IPS DF 19.7 (cell line): Measurements from ENCODE around the gene MOGAT3.
"Not testable (repeated sequence)": the region's sequence is repeated elsewhere in the genome, so short reads cannot be mapped to it uniquely, and the experiment has no call there.

Experiments
- DNase-seq: peaks from one replicate; pipeline ENCODE4 v3.0.0-alpha.2; 2013; ENCODE audit warnings: low read depth, low spot score

Gene MOGAT3

DNA sequence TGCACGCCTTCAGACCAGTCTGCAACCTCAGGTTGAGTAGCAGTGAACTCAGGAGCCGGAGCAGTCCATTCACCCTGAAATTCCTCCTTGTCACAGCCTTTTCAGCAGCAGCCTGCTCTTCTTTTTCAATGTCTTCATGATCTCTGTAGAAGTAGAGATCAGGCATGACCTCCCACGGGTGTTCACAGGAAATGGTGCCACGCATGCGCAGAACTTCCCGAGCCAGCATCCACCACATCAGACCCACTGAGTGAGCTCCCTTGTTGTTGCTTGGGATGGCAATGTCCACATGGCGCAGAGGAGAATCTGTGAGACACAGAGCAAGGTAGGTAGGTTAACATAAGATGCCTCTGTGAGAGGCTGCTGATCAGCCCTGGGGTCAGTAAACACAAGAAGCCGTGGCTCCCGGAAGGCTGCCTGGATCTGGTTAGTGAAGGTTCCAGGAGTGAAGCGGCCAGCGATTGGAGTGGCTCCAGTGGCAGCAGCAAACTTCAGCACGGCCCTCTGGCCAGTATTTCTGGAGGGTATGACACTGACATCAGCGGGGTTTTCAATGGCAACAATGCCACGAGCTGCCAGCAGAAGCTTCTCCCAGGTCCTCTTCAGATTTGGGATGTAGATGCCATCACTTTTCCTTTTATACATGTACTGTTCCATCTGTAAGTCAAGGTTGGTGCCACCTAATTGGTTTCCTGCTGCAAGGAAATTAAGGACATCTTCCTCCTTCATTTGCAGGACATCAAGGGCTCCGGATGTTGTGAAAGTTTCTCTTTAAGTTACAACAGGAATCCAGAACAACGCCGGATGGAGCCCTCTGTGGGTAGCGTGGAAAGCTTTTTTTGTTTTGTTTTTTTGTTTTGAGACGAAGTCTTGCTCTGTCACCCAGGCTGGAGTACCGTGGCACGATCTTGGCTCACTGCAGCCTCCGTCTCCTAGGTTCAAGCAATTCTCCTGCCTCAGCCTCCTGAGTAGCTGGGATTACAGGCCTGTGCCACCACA is 3.2 kb upstream of the MOGAT3 start:
- not testable (repeated sequence) for DNase-seq

DNA sequence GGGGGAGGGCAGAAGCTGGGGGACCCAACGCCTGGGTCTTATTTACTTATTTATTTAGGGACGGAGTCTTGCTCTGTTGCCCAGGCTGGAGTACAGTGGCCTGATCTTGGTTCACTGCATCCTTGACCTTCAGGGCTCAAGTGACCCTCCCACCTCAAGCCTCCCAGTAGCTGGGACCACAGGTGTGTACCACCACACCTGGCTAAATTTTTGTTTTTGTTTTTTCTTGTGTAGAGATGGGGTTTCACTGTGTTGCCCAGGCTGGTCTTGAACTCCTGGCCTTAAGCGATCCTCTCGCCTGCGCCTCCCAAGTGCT is 1.7 kb upstream of the MOGAT3 start:
- DNase-seq: no peak

DNA sequence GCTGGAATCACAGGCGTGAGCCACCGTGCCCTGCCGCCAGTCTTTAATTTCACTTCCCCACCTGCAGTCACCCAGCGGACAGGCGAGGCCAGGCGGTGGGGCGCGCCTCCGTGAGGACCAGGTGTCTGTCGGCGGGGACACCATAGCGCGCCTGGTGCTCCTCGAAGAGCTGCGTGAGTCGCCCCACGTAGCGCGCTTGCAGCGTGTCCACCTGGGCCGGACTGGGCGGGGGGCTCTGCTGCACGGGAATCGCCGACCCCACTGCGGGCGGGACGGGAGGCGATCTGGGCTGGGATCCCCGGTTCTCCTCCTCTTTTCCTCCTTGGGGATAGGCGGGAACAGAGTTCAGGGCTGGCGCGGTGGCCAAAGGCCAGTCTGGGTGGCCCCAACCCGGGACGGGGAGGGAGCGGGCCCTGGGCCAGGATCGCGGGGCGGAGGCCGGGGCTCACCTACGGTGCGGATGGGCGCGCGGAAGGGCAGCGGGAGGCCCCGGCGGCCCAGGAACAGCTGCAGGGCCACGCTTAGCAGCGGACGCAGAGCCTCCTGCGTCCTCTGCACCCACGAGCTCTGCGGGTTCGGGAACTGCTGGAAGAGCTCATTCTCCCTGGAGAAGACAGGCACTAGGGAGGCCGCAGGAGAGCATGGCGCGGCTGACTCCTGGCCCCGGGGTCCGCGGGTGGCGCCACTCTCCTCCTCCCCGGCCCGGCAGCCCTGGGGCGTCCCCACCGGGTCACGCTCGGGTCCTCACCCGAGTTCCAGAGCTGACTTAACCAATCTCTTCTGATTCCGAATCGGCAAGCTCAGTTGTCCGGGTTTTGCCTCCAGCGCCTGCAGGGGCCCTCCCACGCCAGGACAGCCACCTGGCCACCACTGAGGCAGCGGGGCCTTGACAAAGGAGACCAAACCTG is 1.1 kb upstream of the MOGAT3 start:
- DNase-seq: no peak

DNA sequence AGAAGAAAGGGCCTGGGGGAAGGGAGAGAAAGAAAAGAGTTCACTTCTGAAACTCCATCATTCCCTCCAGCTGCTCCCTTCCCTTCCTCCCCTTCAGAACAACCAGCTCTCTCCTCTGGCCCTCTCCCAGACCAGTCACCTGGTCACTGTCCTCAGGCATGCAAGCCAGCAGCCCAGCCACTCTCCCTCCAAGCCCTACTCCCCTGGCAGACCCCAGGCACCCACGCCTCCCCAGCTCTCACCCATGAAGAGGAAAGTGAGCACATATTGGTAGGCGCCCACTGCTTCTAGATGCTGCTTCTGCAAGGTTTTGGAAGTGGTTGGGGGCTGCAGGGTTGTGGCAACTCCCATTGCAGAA is 353 bp downstream of the MOGAT3 start:
- DNase-seq: no peak

DNA sequence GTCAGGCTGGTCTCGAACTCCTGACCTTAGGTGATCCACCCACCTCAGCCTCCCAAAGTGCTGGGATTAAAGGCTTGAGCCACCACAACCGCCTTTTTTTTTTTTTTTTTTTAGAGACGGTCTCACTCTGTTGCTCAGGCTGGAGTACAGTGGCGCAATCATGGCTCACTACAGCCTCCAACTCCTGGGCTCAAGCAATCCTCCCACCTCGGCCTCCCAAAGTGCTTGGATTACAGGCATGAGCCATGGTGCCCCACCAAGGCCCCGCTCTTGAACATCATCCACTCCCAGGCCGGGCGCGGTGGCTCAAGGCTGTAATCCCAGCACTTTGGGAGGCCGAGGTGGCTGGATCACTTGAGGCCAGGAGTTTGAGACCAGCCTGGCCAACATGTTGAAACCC is 1.3 kb downstream of the MOGAT3 start:
- DNase-seq: not testable (repeated sequence)

DNA sequence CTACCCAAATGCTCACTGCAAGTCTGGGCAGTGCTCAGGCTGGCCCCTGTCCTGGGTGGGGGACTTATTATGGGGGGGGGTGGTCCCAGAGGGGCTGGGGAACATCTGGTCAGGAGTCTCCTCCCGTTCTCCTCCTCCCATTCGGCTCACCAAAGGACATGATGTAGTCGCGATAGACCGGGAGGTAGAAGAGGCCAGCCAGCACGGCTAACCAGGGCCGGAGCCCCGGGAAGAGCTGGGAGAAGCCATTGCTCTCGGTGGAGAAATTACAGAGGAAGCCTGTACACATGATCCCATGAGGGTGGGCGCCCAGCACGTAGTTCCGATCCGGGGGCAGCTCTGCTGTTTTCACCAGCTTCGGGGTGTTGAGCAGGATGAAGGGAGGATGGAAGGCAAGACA is 2.4 kb downstream of the MOGAT3 start:
- no peak for DNase-seq

DNA sequence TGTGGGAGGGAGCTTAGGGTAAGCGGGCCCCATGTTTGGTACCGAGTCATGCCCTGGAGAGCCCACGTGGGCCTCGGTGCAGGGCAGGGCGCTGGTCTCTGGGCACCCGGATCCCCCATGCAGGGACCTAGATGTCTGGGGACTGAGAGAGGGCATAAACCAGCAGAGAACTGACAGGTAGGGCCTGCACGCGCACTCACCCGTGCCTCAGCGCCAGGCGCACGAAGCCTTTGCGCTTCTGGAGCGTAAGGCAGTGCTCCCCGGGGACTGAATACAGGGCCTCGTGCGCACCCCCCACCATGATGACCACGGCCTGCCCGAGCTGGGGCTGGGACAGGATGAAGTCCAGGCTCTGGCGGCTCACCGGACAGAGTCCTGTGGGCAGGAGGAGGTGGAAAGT is 2.8 kb downstream of the MOGAT3 start:
- DNase-seq: no peak

DNA sequence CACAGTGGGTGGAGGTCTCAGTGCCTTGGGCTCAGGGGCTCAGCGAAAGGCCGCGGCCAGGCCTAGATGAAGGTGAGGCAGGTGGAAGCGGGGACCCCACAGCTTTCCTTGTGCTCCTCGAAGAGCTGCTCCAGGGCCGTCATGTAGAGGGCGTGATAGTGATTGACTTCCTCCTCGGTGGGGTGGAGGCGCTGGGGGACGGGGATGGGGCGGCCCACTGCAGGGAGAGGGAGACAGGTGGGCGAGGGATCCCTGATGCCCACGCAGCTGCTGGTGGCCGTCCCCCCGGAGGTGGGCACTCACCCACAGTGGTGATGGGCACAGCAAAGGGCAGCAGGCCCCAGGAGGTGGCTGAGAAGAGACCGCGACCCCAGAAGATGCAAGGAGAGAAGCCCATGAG is 5.0 kb downstream of the MOGAT3 start:
- no peak for DNase-seq

DNA sequence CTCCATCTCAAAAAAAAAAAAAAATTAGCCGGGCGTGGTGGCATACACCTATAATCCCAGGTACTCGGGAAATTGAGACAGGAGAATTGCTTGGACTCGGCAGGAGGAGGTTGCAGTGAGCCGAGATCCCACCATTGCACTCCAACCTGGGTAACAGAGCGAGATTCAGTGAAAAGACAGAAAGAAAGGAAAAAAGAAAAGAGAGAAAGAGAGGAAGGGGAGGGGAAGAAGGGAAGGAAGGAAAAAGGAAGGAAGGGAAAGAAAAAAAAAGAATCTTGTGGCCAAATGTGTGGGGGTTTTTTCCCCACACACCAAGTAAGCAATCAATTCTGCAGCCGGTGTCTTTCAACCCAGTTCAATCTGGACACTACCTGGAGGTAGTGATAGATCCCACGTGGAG is 11.7 kb downstream of the MOGAT3 start:
- no peak for DNase-seq

DNA sequence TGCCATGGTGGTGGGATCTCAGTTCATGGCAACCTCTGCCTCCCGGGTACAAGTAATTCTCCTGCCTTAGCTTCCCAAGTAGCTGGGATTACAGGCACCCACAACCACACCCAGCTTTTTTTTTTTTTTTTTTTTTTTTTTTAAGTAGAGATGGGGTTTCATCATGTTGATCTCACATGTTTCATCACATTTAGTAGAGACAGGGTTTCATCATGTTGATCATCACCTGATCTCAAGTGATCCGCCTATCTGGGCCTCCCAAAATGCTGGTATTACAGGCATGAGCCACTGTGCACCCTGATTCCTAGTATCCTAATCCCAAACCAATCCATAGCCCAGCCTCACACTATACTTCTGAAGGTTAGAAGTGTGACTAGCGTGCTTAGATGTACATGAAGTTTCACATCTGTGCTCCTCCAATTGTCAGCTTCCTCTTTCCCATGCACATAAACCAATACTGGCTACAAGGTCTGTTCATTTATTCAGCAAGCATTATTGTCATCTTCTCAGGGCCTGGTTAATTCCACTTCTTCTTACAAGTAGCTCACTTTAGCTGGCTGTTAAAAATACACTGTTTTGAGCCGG is 13.9 kb downstream of the MOGAT3 start:
- no peak for DNase-seq

DNA sequence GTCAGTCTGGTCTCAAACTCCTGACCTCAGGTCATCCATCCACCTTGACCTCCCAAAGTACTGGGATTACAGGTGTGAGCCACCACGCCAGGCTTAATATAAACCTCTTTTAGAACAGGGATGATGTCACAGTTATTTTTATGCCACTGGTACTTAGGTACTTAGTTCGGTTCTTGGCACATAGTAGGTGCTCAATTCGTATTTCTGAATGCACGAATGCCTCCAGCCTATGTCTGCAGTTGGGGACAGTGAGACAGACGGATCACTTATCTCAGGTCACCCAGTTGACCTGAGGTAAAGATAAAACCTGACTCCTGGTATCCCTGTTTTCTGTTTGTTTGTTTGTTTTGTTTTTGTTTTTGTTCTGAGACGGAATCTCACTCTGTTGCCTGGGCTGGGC is 14.6 kb downstream of the MOGAT3 start:
- no peak for DNase-seq

DNA sequence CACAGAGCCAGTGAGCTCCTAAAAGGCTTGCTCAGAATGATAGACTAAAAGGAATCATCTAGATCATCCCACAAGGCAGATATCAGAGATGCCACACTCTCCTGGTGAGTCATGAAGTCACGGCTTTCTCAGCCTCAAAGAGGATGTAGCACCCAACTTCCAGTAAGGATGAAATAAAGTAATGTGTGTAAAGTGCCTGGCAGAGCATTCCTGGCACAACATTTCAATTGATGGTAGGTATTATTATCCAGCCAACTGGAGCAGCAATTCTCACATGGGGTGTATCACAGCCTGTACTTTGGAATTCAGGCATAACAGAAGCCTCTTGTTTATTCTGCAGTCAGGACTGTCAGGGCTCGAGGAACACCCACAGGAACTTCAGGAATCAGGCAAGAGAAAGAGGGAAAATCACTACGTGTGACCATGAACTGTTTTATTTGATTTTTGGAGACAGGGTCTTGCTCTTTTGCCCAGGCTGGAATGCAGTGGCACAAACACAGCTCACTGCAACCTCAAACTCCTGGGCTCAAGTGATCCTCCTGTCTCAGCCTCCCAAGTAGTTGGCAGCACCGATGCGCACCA is 15.5 kb downstream of the MOGAT3 start:
- DNase-seq: no peak

DNA sequence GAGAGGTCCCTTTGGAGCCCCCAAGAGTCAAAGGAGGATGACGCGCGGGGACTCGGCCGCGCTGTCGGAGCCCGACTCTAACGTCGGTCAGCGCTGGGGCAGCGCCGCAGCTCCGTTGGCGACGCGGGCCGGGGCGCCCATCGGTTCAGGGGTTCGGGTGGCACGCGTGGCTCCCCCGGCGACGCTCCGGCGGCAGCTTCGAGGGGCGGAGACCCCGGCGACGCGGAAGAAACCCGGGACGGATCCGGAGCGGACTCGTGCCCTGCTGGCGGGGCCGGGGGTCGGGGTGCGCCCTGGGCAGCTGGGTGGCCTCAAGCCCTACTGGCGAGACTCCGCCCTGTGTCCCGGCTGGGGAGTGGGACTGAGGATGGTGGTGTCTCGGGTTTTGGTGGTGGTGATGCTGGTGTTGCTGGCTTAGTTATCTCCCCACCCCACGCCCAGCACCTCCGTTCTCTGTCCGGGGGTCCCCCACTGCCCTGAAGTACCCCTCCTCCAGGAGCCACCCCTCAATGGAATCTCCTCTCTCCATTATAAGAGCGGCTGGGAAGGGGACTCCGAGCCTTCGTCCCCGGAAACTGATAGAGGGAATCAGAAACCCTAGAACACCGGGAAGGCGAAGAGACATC is 20.6 kb downstream of the MOGAT3 start, which contains the start of gene NAT16:
Gene NAT16, minus strand, starts transcription at position 164 of the 626 bp plus-strand sequence. CDS start 5,486 bp downstream, outside the sequence.
- DNase-seq: no peak

DNA sequence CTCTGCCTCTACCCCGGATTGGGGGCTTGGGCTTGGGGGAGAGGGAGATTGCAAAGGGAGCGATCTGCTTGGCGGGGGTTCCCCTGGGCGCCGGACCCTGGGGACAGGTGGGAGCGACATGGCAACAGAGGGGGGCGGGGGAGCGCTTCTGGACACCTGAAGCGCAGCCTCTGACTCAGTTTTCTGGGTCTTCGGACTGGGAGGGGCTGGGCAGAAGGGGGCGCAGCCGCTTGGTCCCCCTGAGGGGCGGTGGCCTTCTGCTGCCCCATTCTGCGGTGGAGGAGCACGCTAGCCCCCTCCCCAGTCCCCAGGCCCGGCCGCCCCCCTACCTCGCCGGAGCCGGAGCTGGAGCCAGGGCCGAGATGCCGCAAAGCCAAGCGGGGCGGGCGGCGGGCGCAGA is 21.1 kb downstream of the MOGAT3 start:
- no peak for DNase-seq

DNA sequence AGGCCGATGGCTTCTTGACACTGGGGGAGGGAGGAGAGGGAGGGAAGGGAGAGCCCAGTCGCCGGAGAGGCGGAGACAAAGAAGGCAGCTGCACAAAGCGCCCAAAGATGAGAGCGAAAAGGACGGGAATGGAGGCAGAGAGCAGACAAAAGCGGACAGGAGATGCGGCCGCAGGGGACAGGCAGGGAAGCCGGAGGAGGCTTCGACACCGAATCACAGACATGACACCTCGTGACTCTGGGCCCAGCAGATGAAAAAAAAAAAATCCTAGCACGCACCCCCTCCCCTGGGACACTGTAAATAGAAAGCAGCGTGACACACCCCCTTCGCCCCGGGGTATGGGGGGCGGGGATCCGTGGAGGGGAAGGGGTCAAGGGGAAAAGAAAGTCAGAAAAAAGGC is 21.7 kb downstream of the MOGAT3 start:
- no peak for DNase-seq

DNA sequence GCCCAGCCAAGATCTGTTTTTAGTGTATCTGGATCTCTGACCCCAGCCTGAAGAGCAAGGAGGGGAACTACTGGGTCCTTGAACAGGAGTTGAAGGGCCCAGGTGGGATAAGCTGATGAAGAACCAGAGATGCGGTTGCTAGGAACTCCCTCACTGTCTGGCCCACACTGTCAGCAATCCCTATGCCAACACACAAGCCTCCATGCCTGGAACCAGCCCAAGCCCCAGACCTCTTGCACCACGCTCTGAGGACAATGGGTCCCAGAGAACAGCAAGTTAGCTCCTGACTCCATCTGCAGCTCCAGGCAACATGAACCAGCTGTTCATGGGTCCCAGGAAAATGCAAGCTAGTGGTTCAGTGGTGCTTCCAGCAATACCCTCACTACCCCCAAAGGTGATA is 23.2 kb downstream of the MOGAT3 start:
- DNase-seq: no peak

DNA sequence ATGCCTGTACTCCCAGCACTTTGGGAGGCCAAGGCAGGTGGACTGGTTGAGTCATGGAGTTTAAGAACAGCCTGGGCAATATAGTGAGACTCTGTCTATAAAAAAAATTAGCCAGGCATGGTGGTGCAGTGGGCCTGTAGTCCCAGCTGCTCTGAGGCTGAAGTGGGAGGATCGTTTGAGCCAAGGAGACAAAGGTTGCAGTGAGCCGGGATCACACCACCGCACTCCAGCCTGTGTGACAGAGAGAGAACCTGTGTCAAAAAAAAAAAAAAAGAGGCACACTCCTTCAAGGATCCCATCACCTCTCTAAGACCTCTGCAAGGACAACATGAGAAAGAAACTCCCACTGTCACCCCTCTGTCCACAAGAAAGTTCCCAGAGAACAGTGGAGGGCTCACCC is 25.2 kb downstream of the MOGAT3 start:
- no peak for DNase-seq

DNA sequence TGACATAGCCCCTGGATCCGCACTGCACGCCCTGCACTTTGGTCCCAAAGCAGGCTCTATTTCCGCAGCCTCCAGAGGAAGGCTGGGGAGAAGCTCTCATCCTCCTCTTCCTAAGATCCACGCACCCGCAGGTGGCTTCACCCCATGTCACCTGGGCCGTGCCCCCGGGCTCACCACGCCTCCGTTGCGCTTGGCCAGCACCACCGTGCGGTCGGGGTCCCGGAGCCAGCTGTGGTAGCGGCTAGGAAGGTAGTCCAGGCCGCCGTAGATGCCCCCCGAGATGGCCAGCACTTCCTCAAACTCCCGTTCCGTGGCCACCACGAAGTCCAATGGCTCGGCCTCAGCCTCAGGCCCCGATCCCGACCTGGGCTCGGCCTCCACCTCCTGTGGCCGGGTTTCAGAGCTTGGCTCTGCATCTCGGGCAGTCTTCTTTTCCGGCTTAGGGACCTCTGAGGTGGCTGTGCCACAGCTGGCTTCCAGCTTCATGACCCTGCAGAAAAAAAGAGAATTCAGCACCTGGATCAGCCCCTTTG is 26.4 kb downstream of the MOGAT3 start:
- DNase-seq: no peak

DNA sequence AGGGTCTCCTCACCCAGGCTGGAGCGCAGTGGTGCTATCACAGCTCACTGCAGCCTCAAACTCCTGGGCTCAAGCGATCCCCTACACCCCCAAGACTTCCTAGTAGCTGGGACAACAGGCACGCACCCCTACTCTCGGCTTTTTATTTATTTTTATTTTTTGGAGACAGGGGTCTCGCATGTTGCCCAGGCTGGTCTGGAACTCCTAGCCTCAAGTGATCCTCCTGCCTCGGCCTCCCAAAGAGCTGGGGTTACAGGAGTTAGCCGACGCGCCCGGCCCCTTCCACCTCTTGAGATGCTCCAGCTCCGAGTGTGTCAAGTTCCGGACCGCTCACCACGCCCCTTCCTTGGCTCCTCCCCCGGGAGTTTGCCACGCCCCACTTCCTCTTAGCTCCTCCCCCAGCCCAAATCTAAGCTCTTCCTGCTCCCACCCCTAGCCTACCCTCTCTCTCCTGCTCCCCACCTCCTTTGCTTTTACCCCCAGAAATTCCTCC is 27.0 kb downstream of the MOGAT3 start:
- DNase-seq: no peak

DNA sequence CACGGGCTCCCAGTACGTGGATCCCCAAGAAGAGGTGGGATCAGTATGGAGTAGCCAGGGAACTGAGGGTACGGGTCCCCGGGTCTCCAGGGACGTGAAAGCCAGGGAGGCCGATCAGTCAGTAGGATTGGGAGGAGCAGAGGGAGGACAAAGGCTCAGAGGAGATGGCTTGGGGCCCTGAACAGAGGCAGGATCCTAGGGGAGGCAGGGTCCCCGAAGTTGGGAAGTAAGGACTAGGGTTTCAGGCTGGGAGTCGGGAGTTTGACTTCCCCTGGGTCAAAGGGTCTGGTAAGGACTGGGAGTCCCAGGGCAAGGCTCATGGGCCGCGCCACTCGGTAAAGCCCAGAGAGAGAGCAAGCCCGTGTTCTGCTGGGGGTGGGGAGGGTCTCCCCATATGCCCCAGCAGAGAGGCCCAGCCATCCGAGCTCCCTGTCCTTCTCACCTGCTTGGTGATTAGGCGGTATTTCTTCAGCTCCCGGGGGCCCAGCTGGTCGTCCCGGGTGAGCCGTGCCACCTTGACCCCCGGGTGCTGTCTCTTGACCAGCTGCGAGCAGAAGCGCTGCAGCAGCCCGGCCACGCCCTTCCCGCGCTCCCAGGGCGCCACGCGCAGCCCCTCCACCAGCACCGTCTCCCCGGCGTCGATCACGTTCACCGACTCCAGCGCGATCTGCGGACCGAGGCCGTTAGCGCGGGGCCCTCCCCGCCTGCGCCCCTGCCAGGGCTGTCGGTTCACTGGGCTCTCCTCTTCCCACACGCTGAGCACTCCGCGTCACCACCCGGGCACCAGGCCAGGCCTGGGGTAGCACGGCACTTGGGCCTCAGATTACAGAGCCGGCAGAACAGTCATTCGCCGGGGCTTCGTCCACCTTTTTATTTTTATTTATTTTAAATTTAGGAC is 27.7 kb downstream of the MOGAT3 start:
- DNase-seq: no peak
